Thoracic aorta endothelial cell (primary cell): ENCODE results near the gene SBNO2. TPM values are rescaled to one million over a fixed set of nuclear protein-coding genes. Genes with fewer than 3 reads are reported as not detected.

Experiments used
- total RNA-seq: library from RNA; depleted of rRNA; stranded (reverse); fragments of >200 nt; gene quantifications from 2 replicates; pipeline ENCODE4 v1.2.3, GENCODE V29; 2012

SBNO2 gene
- total RNA-seq: 26.5 and 37.5 TPM in 2 replicates

DNA sequence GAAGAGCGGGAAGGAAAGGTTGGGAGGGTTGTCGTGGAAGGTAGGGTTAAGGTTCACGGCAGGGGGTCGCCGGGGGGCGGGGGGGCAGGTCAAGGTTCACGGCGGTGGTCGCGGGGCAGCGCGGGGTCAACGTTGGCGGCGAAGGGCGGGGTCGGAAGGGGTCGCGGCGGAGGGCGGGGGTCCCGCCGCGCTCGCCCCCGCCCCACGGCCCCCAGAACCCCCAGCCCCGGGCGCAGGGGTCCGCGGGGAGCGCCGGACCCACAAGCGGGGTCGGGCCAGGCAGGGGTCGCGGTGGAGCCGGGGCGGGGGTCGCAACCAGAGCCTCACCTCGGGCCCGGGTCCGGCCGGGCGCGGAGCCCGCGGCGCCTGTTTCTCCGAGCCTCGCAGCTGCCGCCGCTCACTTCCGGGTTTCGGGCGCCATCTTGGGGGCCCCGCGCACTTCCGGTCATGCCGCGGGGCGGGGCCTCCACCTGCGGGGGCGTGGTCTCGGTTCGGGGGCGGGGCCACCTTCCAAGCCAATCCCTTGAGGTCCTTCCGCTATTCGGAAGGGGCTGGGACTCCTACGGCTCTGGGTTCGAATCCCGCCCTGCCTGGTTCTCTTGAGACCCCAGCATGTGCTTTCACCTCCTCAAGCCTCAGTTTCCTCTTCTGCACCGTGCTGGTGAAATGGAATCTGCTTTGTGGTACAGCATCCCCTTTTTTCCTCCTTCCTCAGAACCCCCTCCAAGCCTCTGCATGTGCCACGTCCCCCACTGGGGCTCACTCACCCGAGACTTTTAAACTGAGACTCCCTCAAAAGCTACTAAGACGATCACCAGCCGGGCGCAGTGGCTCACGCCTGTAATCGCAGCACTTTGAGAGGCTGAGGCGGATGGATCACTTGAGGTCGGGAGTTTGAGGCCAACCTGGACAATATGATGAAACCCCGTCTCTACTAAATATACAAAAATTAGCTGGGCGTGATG is at the start of gene SBNO2:
Gene SBNO2, minus strand, starts transcription at position 424 of the 965 bp plus-strand sequence. CDS start 19,992 bp downstream, outside the sequence.

GRCh38 chr19:1205114-1206099 is 31.3 kb upstream of the SBNO2 start, which contains the start of gene STK11:
STK11 (plus strand) TSS chr19:1205778; CDS start chr19:1206914, 1,136 bp downstream.

GRCh38 chr19:1103708-1104310 is 70.3 kb downstream of the SBNO2 start, which contains the start of gene GPX4:
GPX4 (plus strand) TSS chr19:1103994; CDS start chr19:1104044, 50 bp downstream.

DNA sequence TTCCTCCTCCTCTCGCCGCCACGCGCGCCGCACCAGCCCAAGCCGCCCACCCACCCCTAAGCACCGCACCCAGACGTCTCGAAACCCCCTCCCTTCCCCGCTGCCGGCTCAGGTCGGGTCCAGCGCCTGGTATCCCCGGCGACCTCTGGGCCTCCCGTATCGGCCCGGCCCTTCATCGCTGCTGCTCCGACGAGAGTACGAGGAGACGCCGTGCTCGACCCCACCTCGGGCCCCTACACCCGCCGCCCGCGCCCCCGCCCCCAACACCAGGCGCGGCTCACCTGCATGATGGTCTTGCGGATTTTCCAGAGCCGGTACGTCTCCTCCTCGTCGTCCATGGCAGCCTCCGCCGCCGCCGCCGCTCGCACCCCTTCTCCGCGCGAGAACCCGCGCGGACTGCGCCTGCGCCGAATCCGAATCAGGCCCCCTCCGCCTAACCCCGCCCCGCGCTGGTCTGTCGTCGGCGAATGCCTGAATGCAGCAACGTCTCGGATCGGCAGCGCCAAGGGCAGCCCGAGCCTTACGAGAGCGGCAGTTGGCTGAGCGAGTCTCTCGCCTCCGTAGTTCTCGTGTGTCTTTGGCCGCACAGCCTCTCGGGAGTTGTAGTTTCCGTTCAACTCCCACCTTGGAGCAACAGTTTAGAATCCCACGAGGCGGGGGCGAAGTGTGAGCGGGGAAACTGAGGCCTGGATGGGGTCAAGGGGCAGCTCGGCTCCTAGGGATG is 78.9 kb downstream of the SBNO2 start, which contains the start of gene POLR2E:
Gene POLR2E, minus strand, starts transcription at position 398 of the 724 bp plus-strand sequence. Its CDS starts 60 bp downstream, at position 338.

DNA sequence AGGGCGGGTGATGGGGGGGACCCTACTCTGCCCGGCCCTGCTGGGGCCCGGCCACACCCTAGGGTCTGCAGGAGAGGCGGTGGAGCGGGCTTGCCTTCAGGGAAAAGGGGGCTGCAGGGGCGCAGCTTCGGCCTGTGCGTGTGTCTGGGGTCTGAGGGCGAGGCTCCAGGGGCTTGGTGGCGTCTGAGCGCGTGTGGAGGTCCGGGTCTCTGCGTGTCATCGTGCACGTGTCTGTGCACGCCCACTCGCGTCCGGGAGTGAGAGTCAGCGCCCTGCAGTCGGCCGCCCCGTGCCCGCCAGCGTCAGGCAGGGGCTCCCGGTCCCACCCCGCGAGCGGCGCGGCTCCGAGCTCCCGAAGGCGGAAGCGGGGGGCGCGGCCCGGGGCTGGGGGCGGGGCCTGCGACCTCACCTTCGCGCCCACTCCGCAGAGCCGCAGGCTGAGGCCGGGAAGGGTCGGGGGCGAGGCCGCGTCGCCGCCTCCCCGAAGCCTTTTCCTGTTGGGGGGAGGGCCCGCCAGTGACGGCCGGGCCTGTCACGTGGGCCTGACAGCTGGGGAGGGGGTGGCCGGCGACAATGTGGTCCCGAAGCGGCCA is 107.2 kb downstream of the SBNO2 start, which contains the start of gene ARHGAP45:
Gene ARHGAP45, plus strand, starts transcription at position 420 of the 593 bp plus-strand sequence. CDS start 239 bp downstream, outside the sequence.

Other genes with a start within 250 kb of the SBNO2 start
- gene ARID3A, start 248.2 kb downstream of the SBNO2 start, total RNA-seq: 6.9 and 10.0 TPM in 2 replicates
- gene WDR18, start 189.9 kb downstream of the SBNO2 start, total RNA-seq: 47.2 and 65.5 TPM in 2 replicates
- 0.43 and 0.80 TPM in 2 replicates for gene GRIN3B, start 173.8 kb downstream of the SBNO2 start, total RNA-seq
- 61.7 and 66.5 TPM in 2 replicates for gene TMEM259, start 153.1 kb downstream of the SBNO2 start, total RNA-seq
- not detected in 2 replicates for gene RNU6-2, start 152.7 kb downstream of the SBNO2 start, total RNA-seq
- 140 and 181 TPM in 2 replicates for gene CNN2, start 147.7 kb downstream of the SBNO2 start, total RNA-seq
- gene ABCA7, start 134.2 kb downstream of the SBNO2 start, total RNA-seq: 4.1 and 6.2 TPM in 2 replicates
- gene ARHGAP45, start 107.1 kb downstream of the SBNO2 start, total RNA-seq: 6.8 and 12.9 TPM in 2 replicates
- 82.4 and 139 TPM in 2 replicates for gene POLR2E, start 78.9 kb downstream of the SBNO2 start, total RNA-seq
- 226 and 365 TPM in 2 replicates for gene GPX4, start 70.3 kb downstream of the SBNO2 start, total RNA-seq
- 68.5 and 75.7 TPM in 2 replicates for gene STK11, start 31.5 kb upstream of the SBNO2 start, total RNA-seq
- gene CBARP, start 63.7 kb upstream of the SBNO2 start, total RNA-seq: 3.1 and 3.8 TPM in 2 replicates
- gene ATP5F1D, start 67.5 kb upstream of the SBNO2 start, total RNA-seq: 21.3 and 23.3 TPM in 2 replicates
- 20.2 and 22.2 TPM in 2 replicates for gene MIDN, start 74.3 kb upstream of the SBNO2 start, total RNA-seq
- 129 and 154 TPM in 2 replicates for gene CIRBP, start 95.1 kb upstream of the SBNO2 start, total RNA-seq
- 25.6 and 30.5 TPM in 2 replicates for gene FAM174C, start 101.3 kb upstream of the SBNO2 start, total RNA-seq
- gene EFNA2, start 111.6 kb upstream of the SBNO2 start, total RNA-seq: 0.27 TPM in 1 of 2 replicates, not detected in the other
- 48.8 and 60.9 TPM in 2 replicates for gene NDUFS7, start 209.6 kb upstream of the SBNO2 start, total RNA-seq
- gene GAMT, start 227.3 kb upstream of the SBNO2 start, total RNA-seq: 15.6 and 15.7 TPM in 2 replicates
- gene DAZAP1, start 233.3 kb upstream of the SBNO2 start, total RNA-seq: 66.4 and 95.1 TPM in 2 replicates